Measurements from ENCODE around the gene GPN2. TPM values are rescaled to one million over a fixed set of nuclear protein-coding genes. Genes with fewer than 3 reads are reported as not detected.

Gene GPN2
- total and polyA plus RNA-seq, 2 donors (not counting 3 experiments of a cell fraction or from before 2014, with no cell fraction given) = 21.9 to 37.4 TPM

DNA sequence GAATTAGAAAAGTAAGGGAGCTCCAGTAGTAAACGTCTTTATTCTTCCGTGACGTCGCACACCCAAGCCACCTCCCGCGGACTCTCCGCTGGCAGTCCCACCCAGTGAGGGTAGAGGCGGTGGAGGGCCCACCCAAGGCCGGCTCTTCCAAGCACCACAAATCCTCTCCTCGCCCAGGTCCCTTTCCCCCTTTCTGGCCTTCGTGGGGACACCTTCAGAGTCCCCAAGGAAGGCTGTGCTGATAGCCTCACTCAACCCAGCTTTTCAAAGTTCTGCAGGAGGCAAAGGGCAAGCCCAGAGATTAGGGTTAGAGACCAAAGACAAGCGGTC lies 349 bp upstream of the GPN2 start:
- peak overlapping the region; percentile 41 for H2AFZ ChIP-seq (ENCODE audit: low read depth, low read length)
- H3K9me3 ChIP-seq (replicated peaks; ENCODE audit: control insufficient read depth, insufficient read depth, low read length) = no peaks in the 10 kb centered on the region
- TSS peak; percentile 99 for BruUV-seq (replicated peaks)
- intact Hi-C loops (cut with micrococcal nuclease) = no loop called here
- H3K4me1 ChIP-seq (ENCODE audit: control insufficient read depth, extremely low read depth, insufficient read depth, low read length) = peaks cover 6% of the 10 kb centered on the region
- no peak for FAIRE-seq
- H3K79me2 ChIP-seq (ENCODE audit: control insufficient read depth, insufficient read depth, low read length) = peaks cover 18% of the 10 kb centered on the region
- peaks cover 9 to 30% of the 10 kb centered on the region in 2 experiments for H3K36me3 ChIP-seq (ENCODE audit: control insufficient read depth in 2 of 2, extremely low read depth in 1 of 2, insufficient read depth in 2 of 2, low read length in 2 of 2)
- H3K4me2 ChIP-seq (ENCODE audit: insufficient read depth, low read length) = peak overlapping the region; percentile 44
- dilution Hi-C loops (cut with MboI; ENCODE audit: extremely low pct_ligation_motif_present, low sequenced_read_pairs) = no loop called here
- H3K9me1 ChIP-seq (replicated peaks; ENCODE audit: control insufficient read depth, extremely low read depth, insufficient read depth, low read length) = no peaks in the 10 kb centered on the region
- DNase-seq (ENCODE audit: low read depth, low spot score) = no peak
- H4K20me1 ChIP-seq (replicated peaks; ENCODE audit: control insufficient read depth, extremely low read depth, insufficient read depth, low read length) = no peaks in the 10 kb centered on the region
- H3K27me3 ChIP-seq (ENCODE audit: control insufficient read depth in 2 of 2, insufficient read depth in 2 of 2, low read length in 2 of 2) = no peaks in the 10 kb centered on the region
- TF ChIP-seq POLR2A (IDR thresholded peaks at IDR 0.05; ENCODE audit: low read depth, low read length) (no peak), POLR2AphosphoS5 (IDR thresholded peaks at IDR 0.05; ENCODE audit: insufficient read depth, low read depth, low read length) (peak; percentile 5), EZH2 (IDR thresholded peaks at IDR 0.05; ENCODE audit: borderline replicate concordance, low read depth, low read length, severe bottlenecking) (no peak), FOS (IDR thresholded peaks at IDR 0.05; ENCODE audit: borderline replicate concordance, insufficient read depth, low read length) (no peak)
- H3K9ac ChIP-seq (replicated peaks; ENCODE audit: extremely low read depth, insufficient read depth, low read length) = peak overlapping the region; percentile 52
- peak overlapping the region; percentile 18 to 82 (median 54) for H3K4me3 ChIP-seq (replicated peaks in 1 of 3; ENCODE audit: insufficient read depth in 1 of 3, low read depth in 1 of 3, low read length in 3 of 3)
- peak overlapping the region; percentile 46 for H3K27ac ChIP-seq (ENCODE audit: insufficient read depth, low read depth, low read length)
- POLR2A ChIA-PET = interaction anchor here (0.6 to 1.9 kb wide), 5 partner anchors 10 to 197 kb away, joined by 3 to 17 read pairs (median 5); partner anchors contain the start of gene GPATCH3
- CTCF ChIA-PET = interaction anchor here (0.6 to 1.3 kb wide), 8 partner anchors 10 to 288 kb away, joined by 3 to 9 read pairs (median 3); partner anchors contain the start of genes GPATCH3 and ZDHHC18

DNA sequence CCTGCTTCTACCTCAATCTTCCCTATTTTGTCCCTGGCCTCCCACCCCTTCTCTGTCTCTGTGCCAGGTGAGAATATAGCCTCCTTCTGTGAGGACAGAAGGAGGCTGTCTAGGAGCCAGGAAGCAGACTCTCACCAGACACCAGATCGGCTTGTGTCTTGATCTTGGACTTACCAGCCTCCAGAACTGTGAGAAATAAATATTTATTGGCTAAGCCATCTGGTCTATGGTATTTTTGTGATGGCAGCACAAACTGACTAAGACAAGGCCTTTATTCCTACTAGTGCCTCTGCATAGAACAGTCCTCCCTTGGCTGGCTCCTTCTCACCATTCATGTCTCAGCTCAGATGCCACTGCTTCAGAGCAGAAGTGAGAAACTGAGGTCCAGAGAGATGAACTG lies 1.9 kb downstream of the GPN2 start:
- dilution Hi-C loops (cut with MboI; ENCODE audit: extremely low pct_ligation_motif_present, low sequenced_read_pairs) = no loop called here
- Histone ChIP-seq H3K4me2 (ENCODE audit: insufficient read depth, low read length) (no peak overlapping the region), H3K27me3 (ENCODE audit: control insufficient read depth in 2 of 2, insufficient read depth in 2 of 2, low read length in 2 of 2) (no peaks in the 10 kb centered on the region), H3K9me1 (replicated peaks; ENCODE audit: control insufficient read depth, extremely low read depth, insufficient read depth, low read length) (no peaks in the 10 kb centered on the region), H3K79me2 (ENCODE audit: control insufficient read depth, insufficient read depth, low read length) (peaks cover 18% of the 10 kb centered on the region), H4K20me1 (replicated peaks; ENCODE audit: control insufficient read depth, extremely low read depth, insufficient read depth, low read length) (no peaks in the 10 kb centered on the region), H2AFZ (ENCODE audit: low read depth, low read length) (no peak overlapping the region), H3K27ac (ENCODE audit: insufficient read depth, low read depth, low read length) (no peak overlapping the region), H3K9ac (replicated peaks; ENCODE audit: extremely low read depth, insufficient read depth, low read length) (no peak overlapping the region), H3K4me1 (ENCODE audit: control insufficient read depth, extremely low read depth, insufficient read depth, low read length) (peaks cover 6% of the 10 kb centered on the region), H3K9me3 (replicated peaks; ENCODE audit: control insufficient read depth, insufficient read depth, low read length) (no peaks in the 10 kb centered on the region), H3K36me3 (ENCODE audit: control insufficient read depth in 2 of 2, extremely low read depth in 1 of 2, insufficient read depth in 2 of 2, low read length in 2 of 2) (peaks cover 17 to 31% of the 10 kb centered on the region in 2 experiments), H3K4me3 (replicated peaks in 1 of 3; ENCODE audit: insufficient read depth in 1 of 3, low read depth in 1 of 3, low read length in 3 of 3) (no peak overlapping the region)
- no TSS peak for BruUV-seq (replicated peaks)
- intact Hi-C loops (cut with micrococcal nuclease) = no loop called here
- TF ChIP-seq, protein P1, sequence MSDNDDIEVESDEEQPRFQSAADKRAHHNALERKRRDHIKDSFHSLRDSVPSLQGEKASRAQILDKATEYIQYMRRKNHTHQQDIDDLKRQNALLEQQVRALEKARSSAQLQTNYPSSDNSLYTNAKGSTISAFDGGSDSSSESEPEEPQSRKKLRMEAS (IDR thresholded peaks at IDR 0.05; ENCODE audit: insufficient read depth, insufficient read length) = no peak
- TF ChIP-seq JUN (IDR thresholded peaks at IDR 0.05; ENCODE audit: borderline replicate concordance, insufficient read depth, insufficient read length, low read depth) (no peak), POLR2A (IDR thresholded peaks at IDR 0.05; ENCODE audit: low read depth, low read length) (no peak), POLR2AphosphoS5 (IDR thresholded peaks at IDR 0.05; ENCODE audit: insufficient read depth, low read depth, low read length) (no peak), FOS (IDR thresholded peaks at IDR 0.05; ENCODE audit: borderline replicate concordance, insufficient read depth, low read length) (no peak), GATA2 (IDR thresholded peaks at IDR 0.05; ENCODE audit: insufficient read depth, insufficient read length, low read depth, low read length) (no peak), EZH2 (IDR thresholded peaks at IDR 0.05; ENCODE audit: borderline replicate concordance, low read depth, low read length, severe bottlenecking) (no peak), MYC (IDR thresholded peaks at IDR 0.05; ENCODE audit: low read depth, low read length) (no peak)
- TF ChIP-seq, protein P2, sequence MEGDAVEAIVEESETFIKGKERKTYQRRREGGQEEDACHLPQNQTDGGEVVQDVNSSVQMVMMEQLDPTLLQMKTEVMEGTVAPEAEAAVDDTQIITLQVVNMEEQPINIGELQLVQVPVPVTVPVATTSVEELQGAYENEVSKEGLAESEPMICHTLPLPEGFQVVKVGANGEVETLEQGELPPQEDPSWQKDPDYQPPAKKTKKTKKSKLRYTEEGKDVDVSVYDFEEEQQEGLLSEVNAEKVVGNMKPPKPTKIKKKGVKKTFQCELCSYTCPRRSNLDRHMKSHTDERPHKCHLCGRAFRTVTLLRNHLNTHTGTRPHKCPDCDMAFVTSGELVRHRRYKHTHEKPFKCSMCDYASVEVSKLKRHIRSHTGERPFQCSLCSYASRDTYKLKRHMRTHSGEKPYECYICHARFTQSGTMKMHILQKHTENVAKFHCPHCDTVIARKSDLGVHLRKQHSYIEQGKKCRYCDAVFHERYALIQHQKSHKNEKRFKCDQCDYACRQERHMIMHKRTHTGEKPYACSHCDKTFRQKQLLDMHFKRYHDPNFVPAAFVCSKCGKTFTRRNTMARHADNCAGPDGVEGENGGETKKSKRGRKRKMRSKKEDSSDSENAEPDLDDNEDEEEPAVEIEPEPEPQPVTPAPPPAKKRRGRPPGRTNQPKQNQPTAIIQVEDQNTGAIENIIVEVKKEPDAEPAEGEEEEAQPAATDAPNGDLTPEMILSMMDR (IDR thresholded peaks at IDR 0.05; ENCODE audit: extremely low read depth in 1 of 2, insufficient read depth in 1 of 2, low read depth in 1 of 2, low read length in 2 of 2) = no peak
- FAIRE-seq (no peak), DNase-seq (ENCODE audit: low read depth, low spot score) (no peak)
- CTCF ChIA-PET = interaction anchor here (1.1 to 2.7 kb wide), 3 partner anchors 10 to 25 kb away, joined by 3 to 18 read pairs (median 5); partner anchors contain the start of gene NR0B2
- POLR2A ChIA-PET = no interaction called here

Measured in endothelial cell of umbilical vein (primary cell).